ENCODE measurements around the gene YBX3.

GRCh38 chr12:10689146-10689545 lies 34.0 kb downstream of the YBX3 start:
- TF ChIP-seq, protein P1, sequence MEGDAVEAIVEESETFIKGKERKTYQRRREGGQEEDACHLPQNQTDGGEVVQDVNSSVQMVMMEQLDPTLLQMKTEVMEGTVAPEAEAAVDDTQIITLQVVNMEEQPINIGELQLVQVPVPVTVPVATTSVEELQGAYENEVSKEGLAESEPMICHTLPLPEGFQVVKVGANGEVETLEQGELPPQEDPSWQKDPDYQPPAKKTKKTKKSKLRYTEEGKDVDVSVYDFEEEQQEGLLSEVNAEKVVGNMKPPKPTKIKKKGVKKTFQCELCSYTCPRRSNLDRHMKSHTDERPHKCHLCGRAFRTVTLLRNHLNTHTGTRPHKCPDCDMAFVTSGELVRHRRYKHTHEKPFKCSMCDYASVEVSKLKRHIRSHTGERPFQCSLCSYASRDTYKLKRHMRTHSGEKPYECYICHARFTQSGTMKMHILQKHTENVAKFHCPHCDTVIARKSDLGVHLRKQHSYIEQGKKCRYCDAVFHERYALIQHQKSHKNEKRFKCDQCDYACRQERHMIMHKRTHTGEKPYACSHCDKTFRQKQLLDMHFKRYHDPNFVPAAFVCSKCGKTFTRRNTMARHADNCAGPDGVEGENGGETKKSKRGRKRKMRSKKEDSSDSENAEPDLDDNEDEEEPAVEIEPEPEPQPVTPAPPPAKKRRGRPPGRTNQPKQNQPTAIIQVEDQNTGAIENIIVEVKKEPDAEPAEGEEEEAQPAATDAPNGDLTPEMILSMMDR (IDR thresholded peaks at IDR 0.05; ENCODE audit: low read depth, low read length) = no peak
- no peak for TF ChIP-seq EZH2phosphoT487 (IDR thresholded peaks at IDR 0.05; ENCODE audit: low read depth)

Data from OCI-LY3 (cell line).